RWPE2 (cell line): Measurements from ENCODE around the gene CACNA2D3.

ENCODE experiments used
- ATAC-seq: fragments of 200-7000 bp; cut with Tn5 transposase; 3 replicates; pipeline ENCODE4 v1.9.1; 2021; ENCODE audit warnings: low read depth
- DNase-seq: peaks from one replicate; pipeline ENCODE4 v3.0.0-alpha.2; 2020; ENCODE audit warnings: low spot score
- H3K27ac ChIP-seq: fragments of 450-650 bp; 2 replicates; pipeline ENCODE4 v1.5.1; 2017; ENCODE audit warnings: mild to moderate bottlenecking; ENCODE audit not compliant: poor library complexity, severe bottlenecking
- H3K27me3 ChIP-seq: fragments of 250-450 bp; sonication (Bioruptor Pico); 2 replicates; pipeline ENCODE4 v1.5.1; 2021; ENCODE audit warnings: mild to moderate bottlenecking, moderate library complexity; ENCODE audit not compliant: insufficient read depth, poor library complexity, severe bottlenecking
- H3K36me3 ChIP-seq: fragments of 250-450 bp; sonication (Bioruptor Pico); 2 replicates; pipeline ENCODE4 v1.5.1; 2020; ENCODE audit warnings: low read depth, mild to moderate bottlenecking, moderate library complexity
- H3K4me1 ChIP-seq: fragments of 250-450 bp; sonication (Bioruptor Pico); 2 replicates; pipeline ENCODE4 v1.5.1; 2021; ENCODE audit warnings: mild to moderate bottlenecking, moderate library complexity; ENCODE audit not compliant: insufficient read depth, poor library complexity, severe bottlenecking
- H3K4me3 ChIP-seq: fragments of 250-450 bp; sonication (Bioruptor Pico); 2 replicates; pipeline ENCODE4 v1.5.1; 2021; ENCODE audit warnings: mild to moderate bottlenecking, moderate library complexity; ENCODE audit not compliant: severe bottlenecking
- H3K9me3 ChIP-seq: fragments of 250-450 bp; sonication (Bioruptor Pico); 2 replicates; pipeline ENCODE4 v1.5.1; 2021; ENCODE audit warnings: mild to moderate bottlenecking, moderate library complexity; ENCODE audit not compliant: severe bottlenecking
- CTCF ChIP-seq: fragments of 450-650 bp; IDR thresholded peaks from one replicate; pipeline ENCODE4 v1.5.1; 2017; ENCODE audit warnings: mild to moderate bottlenecking, moderate library complexity; ENCODE audit not compliant: poor library complexity, severe bottlenecking

The CACNA2D3 gene

GRCh38 chr3:54564374-54564925 lies 442.1 kb downstream of the CACNA2D3 start:
- Histone ChIP-seq H3K4me1 (no peaks in the 10 kb centered on the region), H3K27ac (no peak overlapping the region), H3K4me3 (no peak overlapping the region), H3K9me3 (no peaks in the 10 kb centered on the region), H3K27me3 (no peaks in the 10 kb centered on the region), H3K36me3 (no peaks in the 10 kb centered on the region)
- TF ChIP-seq CTCF, result no peak
- DNase-seq, result no peak
- no peak for ATAC-seq

- Histone ChIP-seq H3K4me1 (no peaks in the 10 kb centered on the region), H3K9me3 (no peaks in the 10 kb centered on the region), H3K36me3 (no peaks in the 10 kb centered on the region), H3K27me3 (no peaks in the 10 kb centered on the region), H3K4me3 (no peak overlapping the region), H3K27ac (no peak overlapping the region)
- DNase-seq (no peak), ATAC-seq (no peak)
- TF ChIP-seq CTCF, result no peak
Observed at GRCh38 chr3:54565956-54566355, 443.6 kb downstream of the CACNA2D3 start.

GRCh38 chr3:54567949-54568348 lies 445.6 kb downstream of the CACNA2D3 start:
- no peak for ATAC-seq
- H3K4me3 ChIP-seq, result no peak overlapping the region
- TF ChIP-seq CTCF, result no peak

GRCh38 chr3:54570008-54570407 lies 447.7 kb downstream of the CACNA2D3 start:
- Histone ChIP-seq H3K27ac (no peak overlapping the region), H3K36me3 (no peaks in the 10 kb centered on the region), H3K4me3 (no peak overlapping the region), H3K4me1 (no peaks in the 10 kb centered on the region), H3K9me3 (no peaks in the 10 kb centered on the region), H3K27me3 (no peaks in the 10 kb centered on the region)
- no peak for TF ChIP-seq CTCF
- ATAC-seq, result no peak
- no peak for DNase-seq

More at GRCh38 chr3:54567949-54568348, 445.6 kb downstream of the CACNA2D3 start:
- H3K36me3 ChIP-seq, result no peaks in the 10 kb centered on the region
- no peak overlapping the region for H3K27ac ChIP-seq
- DNase-seq, result no peak
- H3K4me1 ChIP-seq, result no peaks in the 10 kb centered on the region
- H3K9me3 ChIP-seq, result no peaks in the 10 kb centered on the region
- no peaks in the 10 kb centered on the region for H3K27me3 ChIP-seq

GRCh38 chr3:54572197-54572895 lies 450.0 kb downstream of the CACNA2D3 start:
- no peak overlapping the region for H3K4me3 ChIP-seq
- no peak overlapping the region for H3K27ac ChIP-seq
- no peaks in the 10 kb centered on the region for H3K27me3 ChIP-seq
- H3K9me3 ChIP-seq, result no peaks in the 10 kb centered on the region
- ATAC-seq, result no peak
- no peak for DNase-seq
- no peaks in the 10 kb centered on the region for H3K4me1 ChIP-seq
- TF ChIP-seq CTCF, result no peak
- no peaks in the 10 kb centered on the region for H3K36me3 ChIP-seq
